Astrocyte (in vitro differentiated cells and primary cell): ENCODE data around the gene SERPINB1. TPM values are rescaled to one million over a fixed set of nuclear protein-coding genes. Genes with fewer than 3 reads are reported as not detected.

Experiments used
- DNase-seq: peaks from one replicate; pipeline ENCODE4 v3.0.0-alpha.2; 2010; ENCODE audit warnings: low read depth
- FAIRE-seq: peaks from 2 replicates; lab custom pipeline; 2011; peaks lifted over from hg19 to GRCh38; lab: Jason Lieb, UNC
- H2AFZ ChIP-seq: 2 replicates; pipeline ENCODE4 v1.6.0; 2012; ENCODE audit warnings: low read depth, low read length, inconsistent platforms
- H3K27ac ChIP-seq: 2 replicates; pipeline ENCODE4 v1.5.1; 2011; ENCODE audit warnings: low read depth, low read length, inconsistent platforms
- H3K27me3 ChIP-seq: 2 replicates; pipeline ENCODE4 v1.6.0; 2011; ENCODE audit warnings: low read length, inconsistent platforms; ENCODE audit not compliant: insufficient read depth
- H3K36me3 ChIP-seq: 2 replicates; pipeline ENCODE4 v1.5.1; 2011; ENCODE audit warnings: low read length, inconsistent platforms; ENCODE audit not compliant: insufficient read depth
- H3K4me1 ChIP-seq: 2 replicates; pipeline ENCODE4 v1.5.1; 2011; ENCODE audit warnings: low read length, inconsistent platforms; ENCODE audit not compliant: insufficient read depth
- H3K4me2 ChIP-seq: 2 replicates; pipeline ENCODE4 v1.6.0; 2012; ENCODE audit warnings: low read length, inconsistent platforms
- H3K4me3 ChIP-seq: 2 replicates; pipeline ENCODE4 v1.5.1; 2011; ENCODE audit warnings: low read depth, mild to moderate bottlenecking, low read length, inconsistent platforms; ENCODE audit not compliant: insufficient read depth
- H3K79me2 ChIP-seq: 2 replicates; pipeline ENCODE4 v1.6.0; 2012; ENCODE audit warnings: mild to moderate bottlenecking, low read length, inconsistent platforms; ENCODE audit not compliant: insufficient read depth
- H3K9ac ChIP-seq: 2 replicates; pipeline ENCODE4 v1.6.0; 2012; ENCODE audit warnings: mild to moderate bottlenecking, low read length, inconsistent platforms
- H3K9me3 ChIP-seq: 2 replicates; pipeline ENCODE4 v1.5.1; 2012; ENCODE audit warnings: low read depth, mild to moderate bottlenecking, low read length, inconsistent platforms; ENCODE audit not compliant: insufficient read depth
- H4K20me1 ChIP-seq: 2 replicates; pipeline ENCODE4 v1.6.0; 2012; ENCODE audit warnings: low read length, inconsistent platforms; ENCODE audit not compliant: insufficient read depth
- H3K27ac Mint-ChIP-seq: one replicate; pipeline ENCODE4 v1.8.0; 2021; ENCODE audit warnings: mild to moderate bottlenecking, mixed read lengths; ENCODE audit not compliant: unreplicated experiment
- H3K27me3 Mint-ChIP-seq: one replicate; pipeline ENCODE4 v1.8.0; 2021; ENCODE audit warnings: low read depth, mixed read lengths; ENCODE audit not compliant: unreplicated experiment
- H3K36me3 Mint-ChIP-seq: one replicate; pipeline ENCODE4 v1.8.0; 2021; ENCODE audit warnings: low read depth, mixed read lengths; ENCODE audit not compliant: unreplicated experiment
- H3K4me1 Mint-ChIP-seq: one replicate; pipeline ENCODE4 v1.8.0; 2021; ENCODE audit warnings: low read depth, mixed read lengths; ENCODE audit not compliant: unreplicated experiment
- H3K4me3 Mint-ChIP-seq: one replicate; pipeline ENCODE4 v1.8.0; 2021; ENCODE audit warnings: mild to moderate bottlenecking, moderate library complexity, mixed read lengths; ENCODE audit not compliant: unreplicated experiment
- H3K9me3 Mint-ChIP-seq: one replicate; pipeline ENCODE4 v1.8.0; 2021; ENCODE audit warnings: mild to moderate bottlenecking, mixed read lengths; ENCODE audit not compliant: unreplicated experiment
- EZH2 ChIP-seq: IDR thresholded peaks from 2 replicates; pipeline ENCODE4 v1.6.1; 2012; ENCODE audit warnings: mild to moderate bottlenecking, low read length, inconsistent platforms; ENCODE audit not compliant: insufficient read depth
- total RNA-seq: library from RNA; stranded (reverse); gene quantifications from 2 replicates; pipeline ENCODE4 v1.2.1, GENCODE V29; 2021
- TF ChIP-seq, protein P1 (sequence below): IDR thresholded peaks from 2 replicates; pipeline ENCODE4 v1.5.1; 2011; ENCODE audit warnings: low read depth, mild to moderate bottlenecking, inconsistent platforms, low read length, moderate library complexity; ENCODE audit not compliant: insufficient read depth

Gene SERPINB1
- total RNA-seq, 1 donor from 2014 or later = 1.5 TPM

- no peak overlapping the region for H3K27ac Mint-ChIP-seq
- peak overlapping the region; percentile 71 for H3K4me2 ChIP-seq
- FAIRE-seq (no peak), DNase-seq (no peak)
- H3K9ac ChIP-seq = peak overlapping the region; percentile 61
- H3K4me1 ChIP-seq = peaks cover 42% of the 10 kb centered on the region
- H3K4me3 Mint-ChIP-seq = no peak overlapping the region
- H3K9me3 Mint-ChIP-seq = peaks cover 6% of the 10 kb centered on the region
- peak overlapping the region; percentile 64 for H3K27ac ChIP-seq
- H2AFZ ChIP-seq = peak overlapping the region; percentile 65
- no peak overlapping the region for H3K4me3 ChIP-seq
- no peaks in the 10 kb centered on the region for H3K27me3 ChIP-seq
- H3K27me3 Mint-ChIP-seq = peaks cover under 1% of the 10 kb centered on the region
- H3K9me3 ChIP-seq = no peaks in the 10 kb centered on the region
- no peaks in the 10 kb centered on the region for H4K20me1 ChIP-seq
- H3K36me3 Mint-ChIP-seq = peaks cover 2% of the 10 kb centered on the region
- no peaks in the 10 kb centered on the region for H3K79me2 ChIP-seq
- H3K36me3 ChIP-seq = no peaks in the 10 kb centered on the region
- TF ChIP-seq, protein P1, sequence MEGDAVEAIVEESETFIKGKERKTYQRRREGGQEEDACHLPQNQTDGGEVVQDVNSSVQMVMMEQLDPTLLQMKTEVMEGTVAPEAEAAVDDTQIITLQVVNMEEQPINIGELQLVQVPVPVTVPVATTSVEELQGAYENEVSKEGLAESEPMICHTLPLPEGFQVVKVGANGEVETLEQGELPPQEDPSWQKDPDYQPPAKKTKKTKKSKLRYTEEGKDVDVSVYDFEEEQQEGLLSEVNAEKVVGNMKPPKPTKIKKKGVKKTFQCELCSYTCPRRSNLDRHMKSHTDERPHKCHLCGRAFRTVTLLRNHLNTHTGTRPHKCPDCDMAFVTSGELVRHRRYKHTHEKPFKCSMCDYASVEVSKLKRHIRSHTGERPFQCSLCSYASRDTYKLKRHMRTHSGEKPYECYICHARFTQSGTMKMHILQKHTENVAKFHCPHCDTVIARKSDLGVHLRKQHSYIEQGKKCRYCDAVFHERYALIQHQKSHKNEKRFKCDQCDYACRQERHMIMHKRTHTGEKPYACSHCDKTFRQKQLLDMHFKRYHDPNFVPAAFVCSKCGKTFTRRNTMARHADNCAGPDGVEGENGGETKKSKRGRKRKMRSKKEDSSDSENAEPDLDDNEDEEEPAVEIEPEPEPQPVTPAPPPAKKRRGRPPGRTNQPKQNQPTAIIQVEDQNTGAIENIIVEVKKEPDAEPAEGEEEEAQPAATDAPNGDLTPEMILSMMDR = no peak
- no peak for TF ChIP-seq EZH2
- peaks cover 19% of the 10 kb centered on the region for H3K4me1 Mint-ChIP-seq
Observed at GRCh38 chr6:2857185-2857579, 15.5 kb upstream of the SERPINB1 start.

DNA sequence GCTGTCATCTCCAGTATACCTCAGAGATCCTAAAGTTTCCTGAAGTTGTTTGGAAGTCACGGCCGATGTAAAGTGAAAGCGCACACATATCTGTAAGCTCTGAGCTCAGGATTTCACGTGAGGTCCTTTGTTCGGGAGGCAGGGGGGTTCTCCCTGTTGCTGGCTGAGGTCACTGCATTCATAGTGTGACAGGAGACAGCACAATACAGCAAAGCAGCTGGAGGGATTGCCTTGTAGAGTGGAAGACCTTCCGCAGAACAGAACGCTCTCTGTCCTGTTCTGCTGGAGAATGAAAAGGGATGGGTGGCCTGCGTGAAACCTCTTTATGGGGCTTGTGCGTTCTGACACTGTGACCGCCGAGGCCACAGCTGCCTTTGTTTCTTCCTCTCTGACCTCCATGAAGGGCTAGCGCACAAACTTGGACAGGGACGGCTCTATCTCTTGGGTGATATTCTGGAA, 13.4 kb upstream of the SERPINB1 start:
- Histone ChIP-seq H2AFZ (peak overlapping the region; percentile 51), H3K27ac (peak overlapping the region; percentile 92), H3K27me3 (no peaks in the 10 kb centered on the region), H3K4me1 (peaks cover 49% of the 10 kb centered on the region), H3K9ac (peak overlapping the region; percentile 80), H3K4me3 (no peak overlapping the region), H3K36me3 (no peaks in the 10 kb centered on the region), H3K9me3 (no peaks in the 10 kb centered on the region), H4K20me1 (no peaks in the 10 kb centered on the region), H3K79me2 (no peaks in the 10 kb centered on the region), H3K4me2 (peak overlapping the region; percentile 83)
- H3K36me3 Mint-ChIP-seq = peaks cover 1% of the 10 kb centered on the region
- no peaks in the 10 kb centered on the region for H3K27me3 Mint-ChIP-seq
- DNase-seq (no peak), FAIRE-seq (no peak)
- no peak overlapping the region for H3K27ac Mint-ChIP-seq
- TF ChIP-seq EZH2 = no peak
- TF ChIP-seq, protein P1 = no peak
- H3K4me3 Mint-ChIP-seq = no peak overlapping the region
- peaks cover 21% of the 10 kb centered on the region for H3K4me1 Mint-ChIP-seq
- H3K9me3 Mint-ChIP-seq = no peaks in the 10 kb centered on the region

DNA sequence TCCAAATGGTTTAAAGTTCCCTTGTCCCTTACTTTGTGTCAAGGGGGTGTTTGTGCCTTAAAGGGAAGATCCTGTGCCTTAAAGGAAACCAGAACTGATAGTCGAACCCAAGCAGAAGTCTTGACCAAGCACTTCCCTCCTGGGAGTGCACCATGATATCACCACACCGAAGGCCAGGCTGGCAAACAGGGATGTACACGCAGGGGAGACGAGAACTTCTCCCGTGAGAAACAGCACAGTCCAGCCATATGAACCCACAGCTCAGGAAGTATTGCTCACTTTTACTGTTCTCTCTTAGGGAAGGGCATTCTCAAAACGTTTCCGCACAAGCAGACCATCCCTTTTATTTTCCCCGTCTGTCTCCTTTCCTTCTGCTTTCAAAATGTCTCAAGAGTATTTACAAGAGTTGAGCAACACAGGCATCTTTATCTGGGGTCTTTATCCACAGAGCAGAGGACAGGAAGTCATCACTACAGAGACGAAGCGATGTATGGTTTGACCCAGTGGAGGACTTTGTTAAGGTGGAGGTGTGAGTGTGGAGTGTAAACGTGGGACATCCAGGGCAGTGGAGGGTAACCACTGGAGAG, 12.8 kb upstream of the SERPINB1 start:
- TF ChIP-seq, protein P1 = no peak
- no peak for TF ChIP-seq EZH2
- Mint-ChIP-seq H3K4me1 (peaks cover 21% of the 10 kb centered on the region), H3K4me3 (no peak overlapping the region), H3K9me3 (no peaks in the 10 kb centered on the region), H3K36me3 (peaks cover 1% of the 10 kb centered on the region), H3K27me3 (no peaks in the 10 kb centered on the region), H3K27ac (no peak overlapping the region)
- peak overlapping the region; percentile 50 for H3K4me3 ChIP-seq
- no peaks in the 10 kb centered on the region for H3K27me3 ChIP-seq
- H3K79me2 ChIP-seq = no peaks in the 10 kb centered on the region
- H3K4me2 ChIP-seq = peak overlapping the region; percentile 83
- H3K36me3 ChIP-seq = no peaks in the 10 kb centered on the region
- H3K4me1 ChIP-seq = peaks cover 49% of the 10 kb centered on the region
- H2AFZ ChIP-seq = peak overlapping the region; percentile 51
- no peaks in the 10 kb centered on the region for H3K9me3 ChIP-seq
- DNase-seq (no peak), FAIRE-seq (no peak)
- peak overlapping the region; percentile 92 for H3K27ac ChIP-seq
- H4K20me1 ChIP-seq = no peaks in the 10 kb centered on the region
- peak overlapping the region; percentile 80 for H3K9ac ChIP-seq
